Thyroid gland (tissue), 4 donors: ENCODE data around the gene BTRC.
"Not testable (repeated sequence)": the region's sequence is repeated elsewhere in the genome, so short reads cannot be mapped to it uniquely, and the experiment has no call there.

ENCODE experiments used
- CTCF ChIP-seq, 6 experiments: fragments of 200-600 bp in 3 of 6; fragments of 450-650 bp in 3 of 6; sonication (generic) in 3 of 6; IDR thresholded peaks; one replicate each; pipeline ENCODE4 v1.5.1; 2016 to 2019; ENCODE audit warnings: antibody characterized with exemption in 6 of 6, mild to moderate bottlenecking in 2 of 6, inconsistent platforms in 1 of 6, moderate library complexity in 1 of 6
- POLR2A ChIP-seq, 2 donors: fragments of 450-650 bp; IDR thresholded peaks; one replicate each; pipeline ENCODE4 v1.6.1; 2017; ENCODE audit warnings: antibody characterized with exemption in 2 of 2, mild to moderate bottlenecking in 2 of 2, moderate library complexity in 1 of 2

- not testable (repeated sequence) for TF ChIP-seq CTCF, POLR2A (IDR thresholded peaks at IDR 0.05)
These were observed 26.5 kb upstream of the BTRC start for GRCh38 chr10:101327454-101327853.
